GM13977 (cell line): ENCODE results near the gene CREG2.

Experiments used
- DNase-seq: peaks from one replicate; pipeline ENCODE4 v3.0.0; 2012; ENCODE audit warnings: low spot score
- CTCF ChIP-seq: IDR thresholded peaks from 2 replicates; pipeline ENCODE4 v1.5.1; 2012; ENCODE audit warnings: mild to moderate bottlenecking, control low read depth; ENCODE audit not compliant: insufficient read depth; ENCODE audit errors: extremely low read depth, missing control alignments
- in situ Hi-C: fragments of 300-500 bp; cut with MboI; formaldehyde crosslinking; loops from one replicate; pipeline ENCODE4 v1.12.0; 2022; ENCODE audit warnings: low sequenced_read_pairs, low pct_unique_long_range_greater_than_20kb, mixed read lengths, inconsistent platforms; ENCODE audit not compliant: unreplicated experiment

Gene CREG2

DNA sequence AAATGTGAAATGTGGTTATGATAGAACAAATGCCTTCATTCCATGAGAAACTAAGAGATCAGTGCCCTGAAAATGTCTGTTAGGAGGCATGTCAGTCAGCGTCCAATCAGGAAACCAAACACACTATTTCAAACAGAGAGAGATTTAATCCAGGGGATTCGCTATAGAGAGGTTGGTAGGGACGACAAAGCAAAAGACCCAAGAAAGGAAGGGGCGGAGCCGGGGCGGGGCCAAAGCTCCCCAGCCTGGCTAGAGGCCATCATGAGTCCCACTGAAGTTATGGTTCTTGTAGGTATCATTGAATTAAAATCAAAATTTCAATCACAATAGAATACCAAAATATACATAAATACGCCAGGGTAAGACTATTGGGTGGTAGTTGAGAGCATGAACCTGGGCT, 45.9 kb downstream of the CREG2 start:
- in situ Hi-C loops, result no loop called here
- TF ChIP-seq CTCF, result no peak
- DNase-seq, result no peak

GRCh38 chr2:101340141-101340551, 47.2 kb downstream of the CREG2 start:
- in situ Hi-C loops, result no loop called here
- no peak for TF ChIP-seq CTCF
- no peak for DNase-seq

DNA sequence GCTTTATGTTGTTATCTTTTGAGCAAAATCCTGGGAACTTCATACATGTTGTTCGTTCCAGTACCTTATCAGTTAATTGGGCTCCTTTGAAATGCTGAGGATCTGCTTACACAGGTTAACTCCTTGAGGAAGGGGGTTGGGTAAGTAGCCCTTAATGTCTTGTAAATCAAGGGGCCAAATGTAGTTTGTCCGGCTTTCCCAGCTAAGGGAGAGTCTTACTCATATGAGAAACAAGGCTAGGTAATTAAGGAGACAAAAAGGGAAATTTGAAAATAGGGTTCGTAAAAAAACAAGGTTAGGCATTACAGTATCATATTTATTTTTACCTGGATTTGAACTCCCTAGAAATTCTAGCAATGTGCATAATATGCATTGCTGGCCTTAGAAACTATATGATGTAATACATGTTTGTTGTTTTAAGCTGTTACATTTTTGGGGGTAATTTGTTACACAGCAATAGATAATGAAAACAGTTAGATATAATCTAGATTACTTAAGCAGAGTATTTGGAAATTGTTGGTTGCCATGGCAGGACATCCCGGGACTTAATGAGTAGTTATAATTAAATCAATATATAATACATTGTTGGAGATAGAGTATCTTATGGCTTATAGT, 47.9 kb downstream of the CREG2 start:
- TF ChIP-seq CTCF, result no peak

DNA sequence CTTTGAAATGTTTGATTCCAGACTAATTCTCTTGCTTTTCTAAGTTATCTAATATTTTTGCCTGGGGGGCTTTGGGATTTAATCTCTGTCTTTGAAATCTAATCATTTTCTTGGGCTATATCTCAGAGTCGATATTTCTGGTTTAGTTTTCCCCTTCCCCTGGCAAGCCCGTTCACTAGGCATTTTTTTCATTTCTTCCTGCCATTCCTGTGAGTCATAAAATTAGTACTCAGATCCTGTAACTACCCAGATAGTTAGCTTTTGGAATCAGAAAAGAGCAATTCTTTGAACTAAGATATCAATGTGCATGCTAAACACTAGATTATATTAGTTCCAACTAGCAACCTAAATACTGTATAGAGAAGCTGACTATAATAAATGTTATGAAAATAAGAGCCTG, 49.4 kb downstream of the CREG2 start:
- in situ Hi-C loops, result no loop called here
- no peak for DNase-seq
- no peak for TF ChIP-seq CTCF

More for the DNA sequence above, 47.9 kb downstream of the CREG2 start:
- in situ Hi-C loops, result no loop called here
- DNase-seq, result no peak

DNA sequence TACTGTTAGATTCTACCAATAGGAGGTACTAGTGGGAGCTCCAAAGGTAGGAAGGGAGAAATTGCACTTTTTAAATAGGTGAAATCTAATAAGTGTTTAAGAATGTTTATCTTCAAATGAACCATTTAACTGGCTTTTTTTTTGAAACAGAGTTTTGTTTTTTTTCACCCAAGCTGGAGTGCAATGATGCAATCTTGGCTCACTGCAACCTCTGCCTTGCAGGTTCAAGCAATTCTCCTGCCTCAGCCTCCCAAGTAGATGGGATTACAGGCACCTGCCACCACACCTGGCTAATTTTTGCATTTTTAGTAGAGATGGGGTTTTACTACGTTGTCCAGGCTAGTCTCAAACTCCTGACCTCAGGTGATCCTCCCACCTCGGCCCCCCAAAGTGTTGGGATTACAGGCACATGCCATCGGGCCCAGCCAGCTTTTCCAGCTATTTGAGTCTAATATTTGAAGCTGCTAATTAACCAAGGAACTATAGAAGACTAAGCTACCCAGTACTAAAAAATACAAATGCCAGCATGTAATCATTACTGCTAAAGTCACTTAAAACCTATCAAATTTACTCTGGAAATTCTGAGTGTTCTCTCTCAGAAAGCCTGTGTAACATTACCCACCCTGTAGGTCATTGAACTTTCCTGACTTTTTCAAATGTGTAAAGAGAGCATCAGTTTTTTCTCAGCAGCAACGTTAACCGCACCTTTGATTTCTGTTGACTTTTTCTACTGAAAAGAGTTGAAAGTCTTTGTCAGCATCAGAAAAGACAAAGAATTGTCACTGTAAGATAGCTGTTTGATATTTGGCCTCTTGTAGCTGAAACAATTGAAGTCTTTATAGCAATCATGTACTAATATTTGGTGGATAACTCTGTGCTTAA, 54.2 kb downstream of the CREG2 start:
- in situ Hi-C loops, result no loop called here
- TF ChIP-seq CTCF, result no peak
- DNase-seq, result no peak

DNA sequence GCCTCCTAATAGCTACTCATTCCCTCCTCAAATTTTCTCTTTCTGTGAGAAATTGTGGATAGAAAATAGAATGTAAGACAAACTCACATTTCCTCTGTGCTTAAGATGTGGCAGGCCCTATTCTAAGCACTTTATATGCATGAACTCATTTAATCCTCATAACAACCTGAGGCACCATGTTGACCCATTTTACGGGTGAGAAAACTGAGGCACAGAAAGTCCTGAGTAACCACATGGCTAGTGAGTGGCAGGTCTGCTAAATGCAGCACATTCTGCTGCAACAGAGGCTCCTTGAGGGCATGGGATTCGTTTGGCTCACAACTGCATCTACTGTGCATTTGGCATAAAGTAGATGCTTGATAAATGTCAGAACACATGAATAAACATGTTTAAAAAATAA, 56.1 kb downstream of the CREG2 start:
- in situ Hi-C loops, result no loop called here
- TF ChIP-seq CTCF, result no peak
- DNase-seq, result no peak
